ENCODE data around the gene DEGS2.

DNA sequence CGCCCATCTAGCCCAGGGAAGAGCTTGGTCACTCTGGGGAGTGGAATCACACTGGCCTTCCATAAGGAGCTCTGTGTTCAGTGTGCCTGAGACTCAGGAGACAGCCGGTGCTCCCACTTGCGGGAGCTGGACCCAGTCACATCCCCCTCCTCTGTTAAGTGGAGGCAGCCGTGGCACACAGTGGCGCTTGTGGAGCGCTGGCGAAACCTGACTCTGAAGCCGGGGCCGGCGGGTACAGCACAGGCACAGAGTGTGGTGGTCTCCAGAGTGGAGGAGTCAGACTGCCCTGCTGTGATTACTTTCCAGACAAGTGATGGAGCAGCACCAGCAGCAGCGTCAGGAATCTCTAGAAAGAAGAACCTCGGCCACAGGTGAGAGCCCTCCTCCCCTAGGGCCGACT, 33.0 kb downstream of the DEGS2 start:
- TF ChIP-seq POLR2A (IDR thresholded peaks at IDR 0.05; ENCODE audit: low read length) = no peak
- no peak for TF ChIP-seq RCOR1 (IDR thresholded peaks at IDR 0.05; ENCODE audit: low read depth, low read length)
- TF ChIP-seq EP300 (IDR thresholded peaks at IDR 0.05) = no peak
- TF ChIP-seq HDAC2 (IDR thresholded peaks at IDR 0.05) = no peak
- TF ChIP-seq, protein P1, sequence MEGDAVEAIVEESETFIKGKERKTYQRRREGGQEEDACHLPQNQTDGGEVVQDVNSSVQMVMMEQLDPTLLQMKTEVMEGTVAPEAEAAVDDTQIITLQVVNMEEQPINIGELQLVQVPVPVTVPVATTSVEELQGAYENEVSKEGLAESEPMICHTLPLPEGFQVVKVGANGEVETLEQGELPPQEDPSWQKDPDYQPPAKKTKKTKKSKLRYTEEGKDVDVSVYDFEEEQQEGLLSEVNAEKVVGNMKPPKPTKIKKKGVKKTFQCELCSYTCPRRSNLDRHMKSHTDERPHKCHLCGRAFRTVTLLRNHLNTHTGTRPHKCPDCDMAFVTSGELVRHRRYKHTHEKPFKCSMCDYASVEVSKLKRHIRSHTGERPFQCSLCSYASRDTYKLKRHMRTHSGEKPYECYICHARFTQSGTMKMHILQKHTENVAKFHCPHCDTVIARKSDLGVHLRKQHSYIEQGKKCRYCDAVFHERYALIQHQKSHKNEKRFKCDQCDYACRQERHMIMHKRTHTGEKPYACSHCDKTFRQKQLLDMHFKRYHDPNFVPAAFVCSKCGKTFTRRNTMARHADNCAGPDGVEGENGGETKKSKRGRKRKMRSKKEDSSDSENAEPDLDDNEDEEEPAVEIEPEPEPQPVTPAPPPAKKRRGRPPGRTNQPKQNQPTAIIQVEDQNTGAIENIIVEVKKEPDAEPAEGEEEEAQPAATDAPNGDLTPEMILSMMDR (IDR thresholded peaks at IDR 0.05) = no peak
- TF ChIP-seq JUNB (IDR thresholded peaks at IDR 0.05) = no peak
- TF ChIP-seq FOXS1 (CRISPR knock-in tag; IDR thresholded peaks at IDR 0.05) = no peak
- no peak for TF ChIP-seq KDM5A (IDR thresholded peaks at IDR 0.05)
- TF ChIP-seq EHMT2 (IDR thresholded peaks at IDR 0.05; ENCODE audit: low read depth) = no peak
- no peak for TF ChIP-seq CHD2 (IDR thresholded peaks at IDR 0.05; ENCODE audit: low read length, partially characterized antibody)
- TF ChIP-seq NR3C1 (IDR thresholded peaks at IDR 0.05) = no peak
- TF ChIP-seq MAFK (IDR thresholded peaks at IDR 0.05; ENCODE audit: partially characterized antibody) = no peak
- TF ChIP-seq HOXA7 (CRISPR knock-in tag; IDR thresholded peaks at IDR 0.05) = no peak

Data from A549 (cell line).